GM23338 (cell line): Measurements from ENCODE around the gene ATP2B1. TPM values are rescaled to one million over a fixed set of nuclear protein-coding genes. Genes with fewer than 3 reads are reported as not detected.

Experiments
- ATAC-seq: fragments of 200-7000 bp; cut with Tn5 transposase; 3 replicates; pipeline ENCODE4 v1.9.1; 2020
- DNase-seq: peaks from one replicate; pipeline ENCODE4 v3.0.0-alpha.2; 2015; ENCODE audit warnings: low spot score
- H2AFZ ChIP-seq: fragments of 200-600 bp; sonication (generic); 2 replicates; pipeline ENCODE4 v1.8.0; 2016; ENCODE audit warnings: antibody characterized with exemption, mild to moderate bottlenecking, moderate library complexity
- H3F3A ChIP-seq: fragments of 200-600 bp; sonication (generic); replicated peaks from 2 replicates; pipeline ENCODE4 v1.8.0; 2017; ENCODE audit warnings: antibody characterized with exemption, mixed run types, low read depth
- H3K27ac ChIP-seq: fragments of 200-600 bp; sonication (generic); 2 replicates; pipeline ENCODE4 v1.6.1; 2016; ENCODE audit warnings: low read depth
- H3K27me3 ChIP-seq: fragments of 200-600 bp; sonication (generic); 2 replicates; pipeline ENCODE4 v1.8.0; 2016; ENCODE audit warnings: mild to moderate bottlenecking, mixed run types, moderate library complexity; ENCODE audit not compliant: insufficient read depth
- H3K36me3 ChIP-seq: fragments of 200-600 bp; sonication (generic); 2 replicates; pipeline ENCODE4 v1.8.0; 2016; ENCODE audit warnings: mild to moderate bottlenecking; ENCODE audit not compliant: insufficient read depth
- H3K4me1 ChIP-seq: fragments of 200-600 bp; sonication (generic); 2 replicates; pipeline ENCODE4 v1.8.0; 2016; ENCODE audit warnings: mild to moderate bottlenecking, moderate library complexity; ENCODE audit not compliant: insufficient read depth
- H3K4me2 ChIP-seq: fragments of 200-600 bp; sonication (generic); 2 replicates; pipeline ENCODE4 v1.7.1; 2017; ENCODE audit warnings: mixed run types
- H3K4me3 ChIP-seq: fragments of 200-600 bp; sonication (generic); 2 replicates; pipeline ENCODE4 v1.6.1; 2016; ENCODE audit warnings: mixed run types
- H3K79me2 ChIP-seq: fragments of 200-600 bp; sonication (generic); replicated peaks from 2 replicates; pipeline ENCODE4 v1.8.0; 2017; ENCODE audit warnings: mild to moderate bottlenecking; ENCODE audit not compliant: insufficient read depth
- H3K9me2 ChIP-seq: fragments of 200-600 bp; sonication (generic); 2 replicates; pipeline ENCODE4 v1.8.0; 2017; ENCODE audit not compliant: insufficient read depth
- H4K20me1 ChIP-seq: fragments of 200-600 bp; sonication (generic); replicated peaks from 2 replicates; pipeline ENCODE4 v1.8.0; 2017; ENCODE audit warnings: mild to moderate bottlenecking; ENCODE audit not compliant: insufficient read depth
- H3K27ac Mint-ChIP-seq: 2 replicates; pipeline ENCODE4 v1.8.0; 2020; ENCODE audit warnings: inconsistent platforms, mild to moderate bottlenecking, moderate library complexity, mixed read lengths
- H3K27me3 Mint-ChIP-seq: 3 replicates; pipeline ENCODE4 v1.8.0; 2022; ENCODE audit warnings: low read depth, mild to moderate bottlenecking, moderate library complexity, mixed read lengths, inconsistent platforms; ENCODE audit not compliant: insufficient read depth, poor library complexity
- H3K36me3 Mint-ChIP-seq: 3 replicates; pipeline ENCODE4 v1.8.0; 2021; ENCODE audit warnings: low read depth, mild to moderate bottlenecking, inconsistent platforms, moderate library complexity, mixed read lengths
- H3K4me1 Mint-ChIP-seq: 3 replicates; pipeline ENCODE4 v1.8.0; 2020; ENCODE audit warnings: mild to moderate bottlenecking, inconsistent platforms, mixed read lengths
- H3K4me3 Mint-ChIP-seq: 3 replicates; pipeline ENCODE4 v1.8.0; 2021; ENCODE audit warnings: moderate library complexity, mild to moderate bottlenecking, inconsistent platforms, mixed read lengths
- H3K9me3 Mint-ChIP-seq: 3 replicates; pipeline ENCODE4 v1.8.0; 2020; ENCODE audit warnings: moderate library complexity, mild to moderate bottlenecking, inconsistent platforms, mixed read lengths
- CTCF ChIP-seq, 2 experiments: fragments of 200-600 bp in 1 of 2; sonication (generic) in 1 of 2; conservative IDR thresholded peaks; 2 replicates each; pipeline versions ENCODE4 v1.5.1 to v1.6.1; 2016 to 2017; ENCODE audit warnings: antibody characterized with exemption in 2 of 2, low read depth in 2 of 2, mild to moderate bottlenecking in 2 of 2, moderate library complexity in 1 of 2
- ETS1 ChIP-seq: IDR thresholded peaks from 2 replicates; pipeline ENCODE4 v1.6.1; 2016; ENCODE audit warnings: antibody characterized with exemption
- EZH2 ChIP-seq: fragments of 200-600 bp; sonication (generic); IDR thresholded peaks from one replicate; pipeline ENCODE4 v1.8.0; 2017; ENCODE audit warnings: antibody characterized with exemption, mild to moderate bottlenecking, low read depth; ENCODE audit not compliant: unreplicated experiment
- JUNB ChIP-seq: IDR thresholded peaks from one replicate; pipeline ENCODE4 v1.6.1; 2016; ENCODE audit warnings: antibody characterized with exemption; ENCODE audit not compliant: unreplicated experiment
- NANOG ChIP-seq: IDR thresholded peaks from 2 replicates; pipeline ENCODE4 v1.6.1; 2016; ENCODE audit warnings: antibody characterized with exemption, borderline replicate concordance
- POLR2AphosphoS5 ChIP-seq: IDR thresholded peaks from 2 replicates; pipeline ENCODE4 v1.6.1; 2016; ENCODE audit warnings: antibody characterized with exemption, low read depth
- REST ChIP-seq: IDR thresholded peaks from one replicate; pipeline ENCODE4 v1.6.1; 2018; ENCODE audit warnings: antibody characterized with exemption; ENCODE audit not compliant: unreplicated experiment
- STAT1 ChIP-seq: IDR thresholded peaks from one replicate; pipeline ENCODE4 v1.6.1; 2016; ENCODE audit warnings: antibody characterized with exemption; ENCODE audit not compliant: unreplicated experiment
- ZNF114 ChIP-seq: fragments of 250-450 bp; sonication (Bioruptor Pico); IDR thresholded peaks from 2 replicates; pipeline ENCODE4 v1.5.0; 2020; ENCODE audit warnings: mild to moderate bottlenecking, moderate library complexity
- ZNF331 ChIP-seq: fragments of 250-450 bp; sonication (Bioruptor Pico); IDR thresholded peaks from 2 replicates; pipeline ENCODE4 v1.5.0; 2020; ENCODE audit warnings: low read depth, mild to moderate bottlenecking, moderate library complexity
- polyA plus RNA-seq: library from polyadenylated mRNA; unstranded; fragments of >200 nt; fragmentation: Nextera tagmentation; extraction: Ambion mirVana; gene quantifications from 2 replicates; pipeline ENCODE4 v1.2.1, GENCODE V29; 2016
- total RNA-seq: library from RNA; depleted of rRNA; stranded (reverse); fragments of >200 nt; shearing (Covaris generic); gene quantifications from 2 replicates; pipeline ENCODE4 v1.2.3, GENCODE V29; 2014

Gene ATP2B1
- total and polyA plus RNA-seq, 2 experiments from 2014 or later: 39.3 to 42.3 TPM

GRCh38 chr12:89571491-89572195, 137.0 kb downstream of the ATP2B1 start:
- H3K9me3 Mint-ChIP-seq: no peaks in the 10 kb centered on the region
- H2AFZ ChIP-seq: no peak overlapping the region
- DNase-seq (no peak), ATAC-seq (no peak)
- no peaks in the 10 kb centered on the region for H3K27me3 ChIP-seq
- H3K36me3 ChIP-seq: no peaks in the 10 kb centered on the region
- no peak overlapping the region for H3K4me3 Mint-ChIP-seq
- H3K27ac Mint-ChIP-seq: no peak overlapping the region
- H3K79me2 ChIP-seq: no peaks in the 10 kb centered on the region
- no peaks in the 10 kb centered on the region for H4K20me1 ChIP-seq
- no peak for TF ChIP-seq EZH2
- TF ChIP-seq ZNF114 (CRISPR knock-in tag): no peak
- TF ChIP-seq NANOG: no peak
- H3K27ac ChIP-seq: no peak overlapping the region
- no peaks in the 10 kb centered on the region for H3K36me3 Mint-ChIP-seq
- H3K27me3 Mint-ChIP-seq: no peaks in the 10 kb centered on the region
- no peak overlapping the region for H3K4me2 ChIP-seq
- H3K9me2 ChIP-seq: no peaks in the 10 kb centered on the region
- H3K4me1 ChIP-seq: 0 out of 2 replicates have a peak, but pooled peaks cover 12% of the 10 kb centered on the region
- no peaks in the 10 kb centered on the region for H3F3A ChIP-seq
- peaks cover 16% of the 10 kb centered on the region; the same call in 2 of the 3 replicates for H3K4me1 Mint-ChIP-seq
- no peak overlapping the region for H3K4me3 ChIP-seq

GRCh38 chr12:89568484-89568883, 140.2 kb downstream of the ATP2B1 start:
- no peaks in the 10 kb centered on the region for H3K27me3 ChIP-seq
- no peaks in the 10 kb centered on the region for H3K4me1 ChIP-seq
- TF ChIP-seq ETS1: no peak
- no peak for TF ChIP-seq CTCF (conservative IDR thresholded peaks at IDR 0.05; ENCODE audit: low read depth in 2 of 2)
- no peak for TF ChIP-seq NANOG
- no peak for TF ChIP-seq ZNF331 (CRISPR knock-in tag)
- TF ChIP-seq EZH2: no peak
- no peak for TF ChIP-seq STAT1
- TF ChIP-seq POLR2AphosphoS5: no peak
- TF ChIP-seq REST: no peak
- TF ChIP-seq JUNB: no peak
- H3K9me2 ChIP-seq: no peaks in the 10 kb centered on the region
- Mint-ChIP-seq H3K27me3 (no peaks in the 10 kb centered on the region), H3K4me1 (no peaks in the 10 kb centered on the region), H3K27ac (no peak overlapping the region), H3K36me3 (no peaks in the 10 kb centered on the region), H3K9me3 (no peaks in the 10 kb centered on the region), H3K4me3 (no peak overlapping the region)
- H2AFZ ChIP-seq: 0 out of 2 replicates have a peak overlapping the region, but pooled peaks have one; percentile 52
- no peak overlapping the region for H3K27ac ChIP-seq
- H3K4me3 ChIP-seq: no peak overlapping the region
- H3F3A ChIP-seq: no peaks in the 10 kb centered on the region
- ATAC-seq (no peak), DNase-seq (no peak)
- H3K79me2 ChIP-seq: no peaks in the 10 kb centered on the region
- no peaks in the 10 kb centered on the region for H3K36me3 ChIP-seq
- no peaks in the 10 kb centered on the region for H4K20me1 ChIP-seq
- no peak overlapping the region for H3K4me2 ChIP-seq
